HCT116 (cell line): ENCODE measurements around the gene DUSP2. TPM values are rescaled to one million over a fixed set of nuclear protein-coding genes. Genes with fewer than 3 reads are reported as not detected.

Experiments
- ATAC-seq: fragments of 200-7000 bp; cut with Tn5 transposase; 2 replicates; pipeline ENCODE4 v1.9.1; 2020; ENCODE audit warnings: mild to moderate bottlenecking, moderate library complexity
- BruUV-seq: library from RNA; stranded (reverse); fragments of 400-500 nt; replicated peaks from 2 replicates; lab custom pipeline; 2021; lab: Mats Ljungman, UMichigan
- CTCF ChIA-PET: fragments of 300-600 bp; sonication (Branson Sonifier 250); formaldehyde crosslinking; loops from one replicate; lab custom pipeline; 2021; ENCODE audit warnings: antibody characterized with exemption; lab: Charles Lee
- POLR2A ChIA-PET: fragments of 300-600, 350-600 bp; sonication (Branson Sonifier 250); formaldehyde crosslinking; loops from one replicate; lab custom pipeline; 2021; ENCODE audit warnings: antibody characterized with exemption; lab: Charles Lee
- RAD21 ChIA-PET, 2 experiments: fragments of 300-600 bp; sonication (Branson Sonifier 250); formaldehyde crosslinking; loops; one replicate each; lab custom pipeline; 2023; ENCODE audit warnings: low total read pairs in 2 of 2; ENCODE audit not compliant: uncharacterized antibody in 2 of 2, unreplicated experiment in 2 of 2, low non-redundant PET in 1 of 2; lab: Charles Lee
- DNase-seq: peaks from one replicate; pipeline ENCODE4 v3.0.0-alpha.2; 2010; ENCODE audit warnings: low read depth, low spot score
- H2AFZ ChIP-seq: fragments of 200-600 bp; shearing (Covaris generic), sonication (generic); 2 replicates; pipeline ENCODE4 v1.6.1; 2017; ENCODE audit warnings: low read depth, mixed run types, mixed read lengths, antibody characterized with exemption, low read length; ENCODE audit not compliant: poor library complexity, severe bottlenecking
- H3K27ac ChIP-seq: 2 replicates; pipeline ENCODE4 v1.5.1; 2012; ENCODE audit warnings: low read depth, low read length
- H3K27me3 ChIP-seq: fragments of 200-600 bp; sonication (generic); 2 replicates; pipeline ENCODE4 v1.6.1; 2016; ENCODE audit warnings: mixed run types, low read length, mixed read lengths; ENCODE audit not compliant: insufficient read depth
- H3K36me3 ChIP-seq, 2 experiments: fragments of 200-500 bp in 1 of 2; fragments of 200-600 bp in 1 of 2; sonication (Bioruptor generic) in 1 of 2; sonication (generic) in 1 of 2; 2 replicates each; pipeline versions ENCODE4 v1.5.1 to v1.6.1; 2014 to 2016; ENCODE audit warnings: low read length in 2 of 2, inconsistent platforms in 1 of 2, mixed read lengths in 1 of 2, mixed run types in 1 of 2; ENCODE audit not compliant: insufficient read depth in 2 of 2, control insufficient read depth in 1 of 2
- H3K4me1 ChIP-seq, 2 experiments: fragments of 200-600 bp in 1 of 2; sonication (generic) in 1 of 2; 2 replicates each; pipeline versions ENCODE4 v1.5.1 to v1.6.1; 2012 to 2017; ENCODE audit warnings: low read length in 2 of 2, inconsistent platforms in 1 of 2, mild to moderate bottlenecking in 1 of 2, mixed read lengths in 1 of 2, mixed run types in 1 of 2, moderate library complexity in 1 of 2; ENCODE audit not compliant: insufficient read depth in 2 of 2, control insufficient read depth in 1 of 2
- H3K4me2 ChIP-seq: fragments of 200-600 bp; sonication (generic); 2 replicates; pipeline ENCODE4 v1.6.1; 2017; ENCODE audit warnings: mixed run types, low read length, mixed read lengths
- H3K4me3 ChIP-seq, 2 experiments: fragments of 200-600 bp in 1 of 2; sonication (generic) in 1 of 2; replicated peaks in 1 of 2; 2 replicates each; pipeline ENCODE4 v1.5.1; 2011 to 2016; ENCODE audit warnings: low read length in 2 of 2, control low read depth in 1 of 2, low read depth in 1 of 2, mild to moderate bottlenecking in 1 of 2, mixed read lengths in 1 of 2, mixed run types in 1 of 2
- H3K79me2 ChIP-seq: fragments of 200-600 bp; sonication (generic); 2 replicates; pipeline ENCODE4 v1.6.1; 2017; ENCODE audit warnings: mild to moderate bottlenecking, mixed run types, low read length, moderate library complexity, mixed read lengths; ENCODE audit not compliant: insufficient read depth
- H3K9ac ChIP-seq: fragments of 200-600 bp; sonication (generic); 2 replicates; pipeline ENCODE4 v1.6.1; 2016; ENCODE audit warnings: low read length, mixed read lengths
- H3K9me2 ChIP-seq: fragments of 200-600 bp; sonication (generic), shearing (Covaris generic); 2 replicates; pipeline ENCODE4 v1.6.1; 2017; ENCODE audit warnings: mixed run types, mild to moderate bottlenecking, moderate library complexity; ENCODE audit not compliant: insufficient read depth
- H3K9me3 ChIP-seq, 2 experiments: fragments of 200-500 bp in 1 of 2; fragments of 200-600 bp in 1 of 2; sonication (Bioruptor generic) in 1 of 2; sonication (generic) in 1 of 2; 2 replicates each; pipeline ENCODE4 v1.6.1; 2014 to 2017; ENCODE audit warnings: low read length in 2 of 2, mixed read lengths in 2 of 2, inconsistent platforms in 1 of 2, low read depth in 1 of 2, mild to moderate bottlenecking in 1 of 2, mixed run types in 1 of 2, moderate library complexity in 1 of 2; ENCODE audit not compliant: control insufficient read depth in 1 of 2, insufficient read depth in 1 of 2
- H4K20me1 ChIP-seq: fragments of 200-600 bp; sonication (generic), shearing (Covaris generic); 2 replicates; pipeline ENCODE4 v1.6.1; 2017; ENCODE audit warnings: mixed run types, mild to moderate bottlenecking, moderate library complexity; ENCODE audit not compliant: insufficient read depth
- FOSL1 ChIP-seq: IDR thresholded peaks from 2 replicates; pipeline ENCODE4 v1.6.1; 2012; ENCODE audit warnings: low read depth
- JUND ChIP-seq: IDR thresholded peaks from 2 replicates; pipeline ENCODE4 v1.6.1; 2012
- YY1 ChIP-seq: IDR thresholded peaks from 2 replicates; pipeline ENCODE4 v1.6.1; 2011; ENCODE audit warnings: low read length, low read depth, moderate library complexity, mild to moderate bottlenecking; ENCODE audit not compliant: insufficient replicate concordance; ENCODE audit errors: extremely low read depth
- intact Hi-C: fragments of 100-400 bp; cut with micrococcal nuclease; formaldehyde crosslinking; loops from 2 replicates; pipeline ENCODE4 v1.10.0; 2022
- total RNA-seq: library from RNA; stranded (reverse); gene quantifications from one replicate; pipeline ENCODE4 v1.2.1, GENCODE V29; 2021; ENCODE audit not compliant: unreplicated experiment

The DUSP2 gene
- total RNA-seq, 1 experiment from 2014 or later = 24.5 TPM

- ChIA-PET POLR2A (no interaction called here), RAD21 (no interaction called here), CTCF (no interaction called here)
- Histone ChIP-seq H4K20me1 (no peaks in the 10 kb centered on the region), H3K27ac (no peak overlapping the region), H3K79me2 (no peaks in the 10 kb centered on the region), H3K4me1 (peaks cover 11 to 24% of the 10 kb centered on the region in 2 experiments; a peak in 3 of 4 replicates), H3K9me3 (no peaks in the 10 kb centered on the region), H3K9ac (no peak overlapping the region), H3K9me2 (no peaks in the 10 kb centered on the region), H3K27me3 (no peaks in the 10 kb centered on the region), H2AFZ (no peak overlapping the region), H3K36me3 (no peaks in the 10 kb centered on the region), H3K4me3 (no peak overlapping the region), H3K4me2 (no peak overlapping the region)
- no peak for DNase-seq
- no peak for TF ChIP-seq JUND
- intact Hi-C loops = no loop called here
- no TSS peak for BruUV-seq
- ATAC-seq = no peak
Measured at GRCh38 chr2:96151595-96152303, 6.5 kb upstream of the DUSP2 start.

GRCh38 chr2:96150791-96151594 lies 5.8 kb upstream of the DUSP2 start:
- Histone ChIP-seq H3K4me3 (no peak overlapping the region), H2AFZ (no peak overlapping the region), H4K20me1 (no peaks in the 10 kb centered on the region), H3K4me1 (peaks cover 12 to 24% of the 10 kb centered on the region in 2 experiments; a peak in 3 of 4 replicates), H3K9ac (no peak overlapping the region), H3K9me2 (no peaks in the 10 kb centered on the region), H3K36me3 (no peaks in the 10 kb centered on the region), H3K4me2 (no peak overlapping the region), H3K27ac (no peak overlapping the region), H3K79me2 (no peaks in the 10 kb centered on the region), H3K9me3 (no peaks in the 10 kb centered on the region), H3K27me3 (no peaks in the 10 kb centered on the region)
- ChIA-PET CTCF (no interaction called here), RAD21 (no interaction called here), POLR2A (no interaction called here)
- TF ChIP-seq YY1 (no peak), FOSL1 (no peak)
- no peak for DNase-seq
- ATAC-seq = no peak
- intact Hi-C loops = no loop called here
- no TSS peak for BruUV-seq
